H1 (cell line): Measurements from ENCODE around the gene NFX1. TPM values are rescaled to one million over a fixed set of nuclear protein-coding genes. Genes with fewer than 3 reads are reported as not detected.
A peak's percentile ranks its signal among the peaks of the same experiment; 100 is the strongest.

ENCODE experiments used
- CTCF ChIA-PET: fragments of 300-600 bp; sonication (Branson Sonifier 250); formaldehyde crosslinking; loops from one replicate; lab custom pipeline; 2021; ENCODE audit not compliant: partially characterized antibody; lab: Charles Lee
- POLR2A ChIA-PET: fragments of 300-600 bp; sonication (Branson Sonifier 250); formaldehyde crosslinking; loops from one replicate; lab custom pipeline; 2021; ENCODE audit warnings: inconsistent platforms; ENCODE audit not compliant: partially characterized antibody; lab: Charles Lee
- DNase-seq, 2 experiments: peaks; one replicate each; pipeline versions ENCODE4 v3.0.0 to v3.0.0-alpha.2; 2010 to 2022; ENCODE audit warnings: low spot score in 2 of 2, low read depth in 1 of 2, mixed read lengths in 1 of 2
- FAIRE-seq: peaks from 2 replicates; lab custom pipeline; 2011; peaks lifted over from hg19 to GRCh38; lab: Jason Lieb, UNC
- H2AFZ ChIP-seq: 2 replicates; pipeline ENCODE4 v1.8.1; 2012; ENCODE audit warnings: low read length, inconsistent platforms
- H2AK5ac ChIP-seq: 2 replicates; pipeline ENCODE4 v1.6.1; 2013; ENCODE audit warnings: low read depth, low read length
- H2BK120ac ChIP-seq: replicated peaks from 2 replicates; pipeline ENCODE3; 2013; ENCODE audit warnings: low read depth, low read length, inconsistent platforms
- H2BK12ac ChIP-seq: 2 replicates; pipeline ENCODE4 v1.6.1; 2013; ENCODE audit warnings: low read depth, low read length
- H2BK15ac ChIP-seq: 2 replicates; pipeline ENCODE4 v1.6.1; 2013; ENCODE audit warnings: low read length
- H2BK20ac ChIP-seq: 2 replicates; pipeline ENCODE4 v1.6.1; 2013; ENCODE audit warnings: low read length
- H2BK5ac ChIP-seq: 2 replicates; pipeline ENCODE4 v1.6.1; 2013; ENCODE audit warnings: low read depth, low read length
- H3K14ac ChIP-seq: 2 replicates; pipeline ENCODE4 v1.6.1; 2013; ENCODE audit warnings: inconsistent platforms; ENCODE audit not compliant: insufficient read length
- H3K18ac ChIP-seq: 2 replicates; pipeline ENCODE4 v1.6.1; 2013; ENCODE audit warnings: low read length; ENCODE audit errors: extremely low read depth
- H3K23ac ChIP-seq: 2 replicates; pipeline ENCODE4 v1.6.1; 2013; ENCODE audit warnings: inconsistent platforms; ENCODE audit not compliant: insufficient read length
- H3K23me2 ChIP-seq: 2 replicates; pipeline ENCODE4 v1.6.1; 2013; ENCODE audit warnings: low read depth, low read length
- H3K27ac ChIP-seq: 2 replicates; pipeline ENCODE4 v1.6.1; 2011; ENCODE audit warnings: low read depth, low read length, inconsistent platforms
- H3K27me3 ChIP-seq, 4 experiments: replicated peaks in 1 of 4; 1 replicate in 1 of 4; 2 replicates in 3 of 4; pipeline versions ENCODE4 v1.6.1 to v1.8.1; 2011 to 2013; ENCODE audit warnings: low read length in 3 of 4, mild to moderate bottlenecking in 3 of 4, inconsistent platforms in 2 of 4, mixed read lengths in 2 of 4, moderate library complexity in 1 of 4; ENCODE audit not compliant: control insufficient read depth in 3 of 4, insufficient read depth in 3 of 4; ENCODE audit errors: extremely low read depth in 1 of 4
- H3K36me3 ChIP-seq, 4 experiments: 2 replicates each; pipeline versions ENCODE4 v1.6.1 to v1.8.1; 2011 to 2013; ENCODE audit warnings: mild to moderate bottlenecking in 4 of 4, low read length in 3 of 4, moderate library complexity in 2 of 4, control low read depth in 1 of 4, inconsistent platforms in 1 of 4; ENCODE audit not compliant: insufficient read depth in 4 of 4, control insufficient read depth in 2 of 4
- H3K4ac ChIP-seq: replicated peaks from 2 replicates; pipeline ENCODE3; 2013; ENCODE audit warnings: low read length, low read depth, mixed read lengths, inconsistent platforms; ENCODE audit not compliant: insufficient read length
- H3K4me1 ChIP-seq, 4 experiments: replicated peaks in 1 of 4; 1 replicate in 1 of 4; 2 replicates in 3 of 4; pipeline versions ENCODE4 v1.6.1 to v1.8.1; 2011 to 2013; ENCODE audit warnings: low read length in 3 of 4, inconsistent platforms in 2 of 4, mixed read lengths in 1 of 4; ENCODE audit not compliant: insufficient read depth in 4 of 4, control insufficient read depth in 3 of 4
- H3K4me2 ChIP-seq, 2 experiments: 2 replicates each; pipeline versions ENCODE4 v1.6.1 to v1.8.1; 2011 to 2013; ENCODE audit warnings: low read depth in 2 of 2, low read length in 2 of 2, control low read depth in 1 of 2, inconsistent platforms in 1 of 2, mild to moderate bottlenecking in 1 of 2; ENCODE audit not compliant: insufficient read depth in 1 of 2
- H3K4me3 ChIP-seq, 4 experiments: fragments of 200-600, 300-600 bp in 1 of 4; sonication (generic), shearing (Covaris generic), sonication (Bioruptor Twin) in 1 of 4; 2 replicates each; pipeline versions ENCODE4 v1.5.1 to v1.8.1; 2011 to 2016; ENCODE audit warnings: low read length in 4 of 4, low read depth in 3 of 4, control low read depth in 2 of 4, inconsistent platforms in 2 of 4, mild to moderate bottlenecking in 2 of 4, mixed read lengths in 1 of 4, moderate library complexity in 1 of 4; ENCODE audit not compliant: insufficient read depth in 2 of 4; ENCODE audit errors: extremely low read depth in 1 of 4
- H3K56ac ChIP-seq: replicated peaks from 2 replicates; pipeline ENCODE3; 2013; ENCODE audit warnings: low read depth, mild to moderate bottlenecking, mixed read lengths, low read length, inconsistent platforms; ENCODE audit not compliant: insufficient read length
- H3K79me1 ChIP-seq: 2 replicates; pipeline ENCODE4 v1.6.1; 2013; ENCODE audit warnings: low read depth, low read length, control low read depth
- H3K79me2 ChIP-seq, 2 experiments: 2 replicates each; pipeline versions ENCODE4 v1.6.1 to v1.8.1; 2012 to 2013; ENCODE audit warnings: low read length in 2 of 2, mild to moderate bottlenecking in 2 of 2, inconsistent platforms in 1 of 2; ENCODE audit not compliant: insufficient read depth in 2 of 2, control insufficient read depth in 1 of 2
- H3K9ac ChIP-seq, 4 experiments: replicated peaks in 1 of 4; 1 replicate in 1 of 4; 2 replicates in 3 of 4; pipeline versions ENCODE4 v1.6.1 to v1.8.1; 2011 to 2013; ENCODE audit warnings: low read depth in 3 of 4, low read length in 3 of 4, control low read depth in 2 of 4, mild to moderate bottlenecking in 2 of 4, moderate library complexity in 2 of 4, inconsistent platforms in 1 of 4; ENCODE audit errors: extremely low read depth in 1 of 4
- H3K9me3 ChIP-seq, 2 experiments: 2 replicates each; pipeline versions ENCODE4 v1.6.1 to v1.8.1; 2012 to 2013; ENCODE audit warnings: mild to moderate bottlenecking in 2 of 2, moderate library complexity in 2 of 2, control low read depth in 1 of 2, inconsistent platforms in 1 of 2, low read depth in 1 of 2, low read length in 1 of 2, mixed read lengths in 1 of 2; ENCODE audit not compliant: insufficient read depth in 2 of 2
- H4K20me1 ChIP-seq, 2 experiments: replicated peaks in 1 of 2; 2 replicates each; pipeline versions ENCODE3 to v1.8.1; 2011 to 2013; ENCODE audit warnings: inconsistent platforms in 2 of 2, low read length in 2 of 2, mild to moderate bottlenecking in 1 of 2; ENCODE audit not compliant: insufficient read depth in 2 of 2, control insufficient read depth in 1 of 2
- H4K5ac ChIP-seq: 2 replicates; pipeline ENCODE4 v1.6.1; 2013; ENCODE audit warnings: low read length, low read depth, mixed read lengths, inconsistent platforms; ENCODE audit not compliant: insufficient read length
- H4K8ac ChIP-seq: 2 replicates; pipeline ENCODE4 v1.8.0; 2013; ENCODE audit warnings: mild to moderate bottlenecking, moderate library complexity, low read length, inconsistent platforms; ENCODE audit not compliant: insufficient read depth; ENCODE audit errors: extremely low read depth
- H4K91ac ChIP-seq: replicated peaks from 2 replicates; pipeline ENCODE3; 2013; ENCODE audit warnings: low read length, mixed read lengths, inconsistent platforms; ENCODE audit not compliant: insufficient read length
- SP1 ChIP-seq: IDR thresholded peaks from 2 replicates; pipeline ENCODE4 v1.6.1; 2011; ENCODE audit warnings: low read depth, low read length
- WGBS, 2 experiments: shearing (Covaris generic) in 1 of 2; methylation state at CpG; one replicate each; pipeline versions ENCODE4 v1.1.6 to v1.1.7; 2013 to 2015; ENCODE audit warnings: low lambda C conversion rate in 2 of 2, mixed read lengths in 2 of 2, inconsistent platforms in 1 of 2, low coverage in 1 of 2, missing lambda C conversion rate in 1 of 2; ENCODE audit not compliant: insufficient replicate concordance in 2 of 2, insufficient coverage in 1 of 2, insufficient read length in 1 of 2; ENCODE audit errors: extremely low coverage in 1 of 2, missing lambda C conversion rate in 1 of 2; 5-methylcytosine and 5-hydroxymethylcytosine counted together
- polyA plus RNA-seq, 7 experiments: library from polyadenylated mRNA; depleted of rRNA in 3 of 7; stranded (reverse) in 5 of 7; unstranded in 2 of 7; fragments of >200 nt in 5 of 7; fragments of 200-250 nt in 2 of 7; gene quantifications; 1 replicate in 5 of 7; 2 replicates in 1 of 7; 4 replicates in 1 of 7; pipeline versions ENCODE4 v1.2.1 to v1.2.3, GENCODE V29; 2011 to 2013; ENCODE audit warnings: missing spikeins in 2 of 7, mixed read lengths in 2 of 7
- total RNA-seq: library from RNA; stranded (reverse); fragmentation: NEBNext Ultra II Directional; extraction: Animal tissue kit (Norgen Biotek cat#: 25700); gene quantifications from 2 replicates; pipeline ENCODE4 v1.2.1, GENCODE V29; 2021

The NFX1 gene
- total and polyA plus RNA-seq, 2 of the 8 experiments (the other 6 are each of a cell fraction or from before 2014, with no cell fraction given): 19.4 to 28.4 TPM

GRCh38 chr9:33349743-33350142 is 59.4 kb downstream of the NFX1 start:
- Histone ChIP-seq H3K4me3 (no peak overlapping the region), H4K8ac (no peak overlapping the region), H3K56ac (no peak overlapping the region), H4K91ac (no peak overlapping the region), H2BK15ac (no peak overlapping the region), H2BK12ac (no peak overlapping the region), H2BK5ac (no peak overlapping the region), H2BK120ac (no peak overlapping the region), H4K5ac (no peak overlapping the region), H3K9me3 (no peaks in the 10 kb centered on the region), H2AFZ (no peak overlapping the region), H2BK20ac (no peak overlapping the region), H3K23me2 (no peaks in the 10 kb centered on the region), H3K14ac (no peak overlapping the region), H3K79me1 (no peaks in the 10 kb centered on the region), H3K4me2 (no peak overlapping the region), H3K23ac (no peak overlapping the region), H3K4me1 (no peaks in the 10 kb centered on the region), H3K18ac (no peak overlapping the region), H3K36me3 (peaks cover 7 to 30% (median 22%) of the 10 kb centered on the region in 4 experiments; a peak in 7 of 8 replicates), H2AK5ac (no peak overlapping the region), H3K27me3 (no peaks in the 10 kb centered on the region), H3K27ac (no peak overlapping the region), H3K9ac (no peak overlapping the region), H4K20me1 (no peaks in the 10 kb centered on the region), H3K79me2 (no peaks in the 10 kb centered on the region), H3K4ac (no peak overlapping the region)
- ChIA-PET POLR2A (interaction anchor here (0.6 to 1.0 kb wide), 5 partner anchors 11 to 1931 kb away, joined by 3 read pairs; no protein-coding TSS in a partner anchor), CTCF (interaction anchor here (0.6 to 1.7 kb wide), 3 partner anchors 16 to 1222 kb away, joined by 3 read pairs; no protein-coding TSS in a partner anchor)
- DNase-seq (peak in 1 of 2 experiments; percentile 20), FAIRE-seq (no peak)
- TF ChIP-seq SP1: no peak
- WGBS, 2 experiments: 90% methylated on average over 2 of the region's 2 CpGs; no CpG with 5 or more reads in 1 of the 2 experiments
